Measurements from ENCODE around the gene MSL1.

Gene MSL1

GRCh38 chr17:40103071-40103661, 18.6 kb upstream of the MSL1 start:
- DNase-seq = no peak

GRCh38 chr17:40103688-40104087, 18.1 kb upstream of the MSL1 start:
- DNase-seq = no peak

GRCh38 chr17:40104594-40105486, 16.9 kb upstream of the MSL1 start:
- DNase-seq = no peak

GRCh38 chr17:40105861-40106759, 15.7 kb upstream of the MSL1 start:
- DNase-seq = no peak

- peak in 36 of 58 donors; percentile 29 to 84 (median 59) for DNase-seq
Observed at GRCh38 chr17:40106760-40107521, 14.8 kb upstream of the MSL1 start.

- DNase-seq = peak in 4 of 58 donors; percentile 49 to 67 (median 60)
Observed at GRCh38 chr17:40107522-40108174, 14.1 kb upstream of the MSL1 start.

GRCh38 chr17:40108970-40109824, 12.6 kb upstream of the MSL1 start:
- no peak for DNase-seq

- peak in 2 of 58 donors; percentile 20 to 33 for DNase-seq
Observed at GRCh38 chr17:40110026-40110845, 11.5 kb upstream of the MSL1 start.

- peak in 53 of 58 donors; percentile 38 to 90 (median 76) for DNase-seq
Observed at GRCh38 chr17:40111221-40112128, 10.3 kb upstream of the MSL1 start.

GRCh38 chr17:40112191-40112711, 9.5 kb upstream of the MSL1 start:
- no peak for DNase-seq

GRCh38 chr17:40112718-40113109, 9.1 kb upstream of the MSL1 start:
- no peak for DNase-seq

GRCh38 chr17:40113110-40113906, 8.5 kb upstream of the MSL1 start:
- DNase-seq = peak; percentile 50 to 97 (median 91)

- no peak for DNase-seq
Observed at GRCh38 chr17:40113907-40114245, 7.9 kb upstream of the MSL1 start.

- DNase-seq = no peak
Observed at GRCh38 chr17:40115101-40115436, 6.7 kb upstream of the MSL1 start.

GRCh38 chr17:40122136-40122998, 596 bp downstream of the MSL1 start:
- DNase-seq = peak in 24 of 58 donors; percentile 46 to 85 (median 70)

Measured in anterior cingulate cortex (tissue), 58 donors.